ENCODE data around the gene MN1. TPM values are rescaled to one million over a fixed set of nuclear protein-coding genes. Genes with fewer than 3 reads are reported as not detected.

MN1 gene
- total RNA-seq, 1 donor from 2014 or later = 2.6 TPM

GRCh38 chr22:27801202-27801615, 347 bp downstream of the MN1 start:
- H3K27ac ChIP-seq (ENCODE audit: low read depth, low read length) = peak overlapping the region; percentile 88
- H3K27me3 ChIP-seq (ENCODE audit: control insufficient read depth in 3 of 3, insufficient read depth in 3 of 3, low read length in 3 of 3) = peaks cover 0 to 3% (median 0%) of the 10 kb centered on the region in 3 donors
- H3K4me3 ChIP-seq (ENCODE audit: low read length in 3 of 3) = peak overlapping the region; percentile 77 to 89 (median 86)
- H3K4me1 ChIP-seq (ENCODE audit: control insufficient read depth in 3 of 3, insufficient read depth in 3 of 3, low read length in 3 of 3) = peaks cover 16 to 45% (median 37%) of the 10 kb centered on the region in 3 donors
- H3K36me3 ChIP-seq (ENCODE audit: control insufficient read depth in 3 of 3, insufficient read depth in 3 of 3, low read length in 3 of 3) = peaks cover 4 to 20% (median 7%) of the 10 kb centered on the region in 3 donors
- H3K9me3 ChIP-seq (ENCODE audit: control insufficient read depth in 3 of 3, low read length in 3 of 3) = no peaks in the 10 kb centered on the region
- H3K9ac ChIP-seq (ENCODE audit: low read depth in 1 of 3, low read length in 3 of 3) = peak overlapping the region; percentile 74 to 95 (median 80)

GRCh38 chr22:27800250-27801201, 1.0 kb downstream of the MN1 start:
- Histone ChIP-seq H3K9ac (ENCODE audit: low read depth in 1 of 3, low read length in 3 of 3) (peak overlapping the region; percentile 74 to 95 (median 80)), H3K4me3 (ENCODE audit: low read length in 3 of 3) (peak overlapping the region; percentile 77 to 89 (median 86)), H3K27me3 (ENCODE audit: control insufficient read depth in 3 of 3, insufficient read depth in 3 of 3, low read length in 3 of 3) (peaks cover 0 to 3% (median 0%) of the 10 kb centered on the region in 3 donors), H3K36me3 (ENCODE audit: control insufficient read depth in 3 of 3, insufficient read depth in 3 of 3, low read length in 3 of 3) (peaks cover 4 to 20% (median 7%) of the 10 kb centered on the region in 3 donors), H3K27ac (ENCODE audit: low read depth, low read length) (peak overlapping the region; percentile 88), H3K4me1 (ENCODE audit: control insufficient read depth in 3 of 3, insufficient read depth in 3 of 3, low read length in 3 of 3) (peaks cover 16 to 45% (median 40%) of the 10 kb centered on the region in 3 donors), H3K9me3 (ENCODE audit: control insufficient read depth in 3 of 3, low read length in 3 of 3) (no peaks in the 10 kb centered on the region)

GRCh38 chr22:27799827-27800249, 1.7 kb downstream of the MN1 start:
- H3K9me3 ChIP-seq (ENCODE audit: control insufficient read depth in 3 of 3, low read length in 3 of 3) = no peaks in the 10 kb centered on the region
- peaks cover 18 to 51% (median 47%) of the 10 kb centered on the region in 3 donors for H3K4me1 ChIP-seq (ENCODE audit: control insufficient read depth in 3 of 3, insufficient read depth in 3 of 3, low read length in 3 of 3)
- peak overlapping the region; percentile 88 for H3K27ac ChIP-seq (ENCODE audit: low read depth, low read length)
- H3K27me3 ChIP-seq (ENCODE audit: control insufficient read depth in 3 of 3, insufficient read depth in 3 of 3, low read length in 3 of 3) = peaks cover 0 to 3% (median 0%) of the 10 kb centered on the region in 3 donors
- H3K4me3 ChIP-seq (ENCODE audit: low read length in 3 of 3) = peak overlapping the region; percentile 77 to 89 (median 86)
- peaks cover 4 to 20% (median 7%) of the 10 kb centered on the region in 3 donors for H3K36me3 ChIP-seq (ENCODE audit: control insufficient read depth in 3 of 3, insufficient read depth in 3 of 3, low read length in 3 of 3)
- H3K9ac ChIP-seq (ENCODE audit: low read depth in 1 of 3, low read length in 3 of 3) = peak overlapping the region; percentile 74 to 95 (median 80)

GRCh38 chr22:27799015-27799826, 2.3 kb downstream of the MN1 start:
- Histone ChIP-seq H3K9ac (ENCODE audit: low read depth in 1 of 3, low read length in 3 of 3) (peak overlapping the region; percentile 74 to 95 (median 80)), H3K27ac (ENCODE audit: low read depth, low read length) (no peak overlapping the region), H3K4me1 (ENCODE audit: control insufficient read depth in 3 of 3, insufficient read depth in 3 of 3, low read length in 3 of 3) (peaks cover 19 to 50% (median 46%) of the 10 kb centered on the region in 3 donors), H3K36me3 (ENCODE audit: control insufficient read depth in 3 of 3, insufficient read depth in 3 of 3, low read length in 3 of 3) (peaks cover 4 to 20% (median 7%) of the 10 kb centered on the region in 3 donors), H3K4me3 (ENCODE audit: low read length in 3 of 3) (peak overlapping the region; percentile 77 to 89 (median 86)), H3K9me3 (ENCODE audit: control insufficient read depth in 3 of 3, low read length in 3 of 3) (no peaks in the 10 kb centered on the region), H3K27me3 (ENCODE audit: control insufficient read depth in 3 of 3, insufficient read depth in 3 of 3, low read length in 3 of 3) (peaks cover 0 to 3% (median 0%) of the 10 kb centered on the region in 3 donors)

GRCh38 chr22:27798511-27799014, 3.0 kb downstream of the MN1 start:
- peaks cover 0 to 3% (median 0%) of the 10 kb centered on the region in 3 donors for H3K27me3 ChIP-seq (ENCODE audit: control insufficient read depth in 3 of 3, insufficient read depth in 3 of 3, low read length in 3 of 3)
- H3K9ac ChIP-seq (ENCODE audit: low read depth in 1 of 3, low read length in 3 of 3) = peak overlapping the region in 2 of 3 donors; percentile 70 to 95
- H3K36me3 ChIP-seq (ENCODE audit: control insufficient read depth in 3 of 3, insufficient read depth in 3 of 3, low read length in 3 of 3) = peaks cover 4 to 20% (median 7%) of the 10 kb centered on the region in 3 donors
- H3K9me3 ChIP-seq (ENCODE audit: control insufficient read depth in 3 of 3, low read length in 3 of 3) = no peaks in the 10 kb centered on the region
- H3K27ac ChIP-seq (ENCODE audit: low read depth, low read length) = peak overlapping the region; percentile 72
- H3K4me1 ChIP-seq (ENCODE audit: control insufficient read depth in 3 of 3, insufficient read depth in 3 of 3, low read length in 3 of 3) = peaks cover 24 to 55% (median 47%) of the 10 kb centered on the region in 3 donors
- H3K4me3 ChIP-seq (ENCODE audit: low read length in 3 of 3) = peak overlapping the region in 2 of 3 donors; percentile 86 to 89

- Histone ChIP-seq H3K9me3 (ENCODE audit: control insufficient read depth in 3 of 3, low read length in 3 of 3) (no peaks in the 10 kb centered on the region), H3K4me1 (ENCODE audit: control insufficient read depth in 3 of 3, insufficient read depth in 3 of 3, low read length in 3 of 3) (peaks cover 28 to 63% (median 47%) of the 10 kb centered on the region in 3 donors), H3K27ac (ENCODE audit: low read depth, low read length) (peak overlapping the region; percentile 72), H3K36me3 (ENCODE audit: control insufficient read depth in 3 of 3, insufficient read depth in 3 of 3, low read length in 3 of 3) (peaks cover 4 to 20% (median 7%) of the 10 kb centered on the region in 3 donors), H3K9ac (ENCODE audit: low read depth in 1 of 3, low read length in 3 of 3) (peak overlapping the region; percentile 65 to 95 (median 70)), H3K4me3 (ENCODE audit: low read length in 3 of 3) (peak overlapping the region; percentile 65 to 89 (median 86)), H3K27me3 (ENCODE audit: control insufficient read depth in 3 of 3, insufficient read depth in 3 of 3, low read length in 3 of 3) (peaks cover 0 to 3% (median 0%) of the 10 kb centered on the region in 3 donors)
Measured at GRCh38 chr22:27797520-27798391, 3.8 kb downstream of the MN1 start.

GRCh38 chr22:27796829-27797519, 4.6 kb downstream of the MN1 start:
- no peaks in the 10 kb centered on the region for H3K9me3 ChIP-seq (ENCODE audit: control insufficient read depth in 3 of 3, low read length in 3 of 3)
- peaks cover 4 to 20% (median 7%) of the 10 kb centered on the region in 3 donors for H3K36me3 ChIP-seq (ENCODE audit: control insufficient read depth in 3 of 3, insufficient read depth in 3 of 3, low read length in 3 of 3)
- H3K27me3 ChIP-seq (ENCODE audit: control insufficient read depth in 3 of 3, insufficient read depth in 3 of 3, low read length in 3 of 3) = peaks cover 0 to 3% (median 0%) of the 10 kb centered on the region in 3 donors
- peak overlapping the region; percentile 72 for H3K27ac ChIP-seq (ENCODE audit: low read depth, low read length)
- H3K9ac ChIP-seq (ENCODE audit: low read depth in 1 of 3, low read length in 3 of 3) = peak overlapping the region; percentile 65 to 95 (median 70)
- H3K4me1 ChIP-seq (ENCODE audit: control insufficient read depth in 3 of 3, insufficient read depth in 3 of 3, low read length in 3 of 3) = peaks cover 31 to 59% (median 45%) of the 10 kb centered on the region in 3 donors
- H3K4me3 ChIP-seq (ENCODE audit: low read length in 3 of 3) = peak overlapping the region; percentile 65 to 89 (median 86)

GRCh38 chr22:27795696-27796517, 5.6 kb downstream of the MN1 start:
- Histone ChIP-seq H3K36me3 (ENCODE audit: control insufficient read depth in 3 of 3, insufficient read depth in 3 of 3, low read length in 3 of 3) (peaks cover 4 to 20% (median 7%) of the 10 kb centered on the region in 3 donors), H3K4me1 (ENCODE audit: control insufficient read depth in 3 of 3, insufficient read depth in 3 of 3, low read length in 3 of 3) (peaks cover 39 to 64% (median 56%) of the 10 kb centered on the region in 3 donors), H3K27me3 (ENCODE audit: control insufficient read depth in 3 of 3, insufficient read depth in 3 of 3, low read length in 3 of 3) (peaks cover 0 to 3% (median 0%) of the 10 kb centered on the region in 3 donors), H3K9me3 (ENCODE audit: control insufficient read depth in 3 of 3, low read length in 3 of 3) (no peaks in the 10 kb centered on the region), H3K9ac (ENCODE audit: low read depth in 1 of 3, low read length in 3 of 3) (peak overlapping the region; percentile 33 to 95 (median 70)), H3K27ac (ENCODE audit: low read depth, low read length) (peak overlapping the region; percentile 72), H3K4me3 (ENCODE audit: low read length in 3 of 3) (peak overlapping the region; percentile 65 to 89 (median 86))
